AG04449 (cell line): ENCODE measurements around the gene TMEM169.

Experiments used
- CTCF ChIA-PET: fragments of 350-600 bp; formaldehyde crosslinking; extraction: SDS; loops from one replicate; lab custom pipeline; 2021; ENCODE audit warnings: antibody characterized with exemption; lab: Yijun Ruan, JAX
- POLR2A ChIA-PET: fragments of 400-600, 350-600 bp; formaldehyde crosslinking; extraction: SDS; loops from one replicate; lab custom pipeline; 2020; ENCODE audit warnings: antibody characterized with exemption, inconsistent platforms; lab: Yijun Ruan, JAX
- DNase-seq: peaks from one replicate; pipeline ENCODE4 v3.0.0-alpha.2; 2010; ENCODE audit warnings: low read depth, low spot score
- H3K4me3 ChIP-seq: 2 replicates; pipeline ENCODE4 v1.5.1; 2011; ENCODE audit warnings: low read depth, mild to moderate bottlenecking, control low read depth, low read length
- TF ChIP-seq, protein P1 (sequence below): IDR thresholded peaks from one replicate; pipeline ENCODE4 v1.5.1; 2011; ENCODE audit warnings: mild to moderate bottlenecking, moderate library complexity, low read length, control low read depth, inconsistent platforms; ENCODE audit not compliant: insufficient read depth; ENCODE audit errors: missing control alignments

The TMEM169 gene

DNA sequence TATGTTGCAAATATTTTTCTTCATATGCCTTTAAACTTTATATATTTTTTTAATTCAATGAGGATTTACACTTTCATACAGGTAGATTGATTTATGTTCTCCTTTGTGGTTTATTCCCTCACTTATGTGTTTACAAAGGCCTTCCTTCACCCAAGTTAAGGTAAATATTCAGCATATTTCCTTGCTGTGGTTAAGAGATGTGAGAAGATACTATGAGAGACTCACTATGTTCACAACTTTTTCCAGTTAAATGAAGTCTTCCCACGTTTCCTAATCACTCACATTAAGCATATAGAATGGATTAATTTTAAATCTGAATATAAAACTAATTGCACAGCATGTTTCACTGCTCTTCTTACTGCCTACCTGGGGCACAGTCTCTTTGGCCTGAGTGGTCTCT lies 707 bp upstream of the TMEM169 start:
- no peak for DNase-seq
- H3K4me3 ChIP-seq, result peak overlapping the region; percentile 87
- ChIA-PET POLR2A (no interaction called here), CTCF (interaction anchor here (1.0 to 1.3 kb wide), 2 partner anchors 33 to 47 kb away, joined by 3 to 5 read pairs; no protein-coding TSS in a partner anchor)
- TF ChIP-seq, protein P1, sequence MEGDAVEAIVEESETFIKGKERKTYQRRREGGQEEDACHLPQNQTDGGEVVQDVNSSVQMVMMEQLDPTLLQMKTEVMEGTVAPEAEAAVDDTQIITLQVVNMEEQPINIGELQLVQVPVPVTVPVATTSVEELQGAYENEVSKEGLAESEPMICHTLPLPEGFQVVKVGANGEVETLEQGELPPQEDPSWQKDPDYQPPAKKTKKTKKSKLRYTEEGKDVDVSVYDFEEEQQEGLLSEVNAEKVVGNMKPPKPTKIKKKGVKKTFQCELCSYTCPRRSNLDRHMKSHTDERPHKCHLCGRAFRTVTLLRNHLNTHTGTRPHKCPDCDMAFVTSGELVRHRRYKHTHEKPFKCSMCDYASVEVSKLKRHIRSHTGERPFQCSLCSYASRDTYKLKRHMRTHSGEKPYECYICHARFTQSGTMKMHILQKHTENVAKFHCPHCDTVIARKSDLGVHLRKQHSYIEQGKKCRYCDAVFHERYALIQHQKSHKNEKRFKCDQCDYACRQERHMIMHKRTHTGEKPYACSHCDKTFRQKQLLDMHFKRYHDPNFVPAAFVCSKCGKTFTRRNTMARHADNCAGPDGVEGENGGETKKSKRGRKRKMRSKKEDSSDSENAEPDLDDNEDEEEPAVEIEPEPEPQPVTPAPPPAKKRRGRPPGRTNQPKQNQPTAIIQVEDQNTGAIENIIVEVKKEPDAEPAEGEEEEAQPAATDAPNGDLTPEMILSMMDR, result no peak

DNA sequence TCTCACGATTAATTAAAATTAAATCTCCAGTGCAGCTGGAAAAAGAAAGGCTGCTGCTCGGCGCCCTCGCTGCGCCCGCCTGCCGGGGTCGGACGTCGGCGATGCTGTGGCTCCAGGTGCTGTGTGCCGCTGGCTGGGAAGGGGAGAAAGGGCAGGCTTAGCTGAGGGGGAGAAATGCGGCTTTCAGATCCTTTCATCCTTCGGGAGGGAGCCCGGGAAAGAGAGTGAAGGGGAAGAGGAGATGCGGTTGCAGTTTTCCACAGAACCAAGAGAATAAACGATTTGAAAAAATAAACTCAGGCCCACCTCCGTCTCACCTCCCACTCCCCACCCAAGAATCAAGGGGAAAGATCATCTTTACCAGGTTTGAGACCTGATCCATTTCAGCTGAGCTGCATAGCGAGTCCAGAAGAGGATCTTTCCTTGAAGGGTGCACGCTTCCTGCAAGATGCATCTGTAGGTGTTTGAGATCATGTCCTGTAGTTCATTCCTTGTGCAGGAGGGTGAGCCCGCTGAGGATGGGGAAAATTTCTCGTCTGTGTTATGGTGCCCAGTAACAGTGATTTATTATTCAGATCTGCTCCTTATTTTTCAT lies 495 bp downstream of the TMEM169 start:
- TF ChIP-seq, protein P1, result no peak
- ChIA-PET POLR2A (interaction anchor here (0.7 kb wide), 1 partner anchor 112 kb away, joined by 3 read pairs; no protein-coding TSS in a partner anchor), CTCF (interaction anchor here (1.3 to 2.6 kb wide), 2 partner anchors 28 to 32 kb away, joined by 5 to 10 read pairs; no protein-coding TSS in a partner anchor)
- no peak for DNase-seq
- peak overlapping the region; percentile 87 for H3K4me3 ChIP-seq

GRCh38 chr2:216082805-216083204 lies 1.1 kb downstream of the TMEM169 start:
- no peak for DNase-seq
- TF ChIP-seq, protein P1, result no peak
- POLR2A ChIA-PET, result interaction anchor here (0.6 kb wide), 1 partner anchor 675 kb away, joined by 3 read pairs; no protein-coding TSS in a partner anchor
- H3K4me3 ChIP-seq, result no peak overlapping the region
- CTCF ChIA-PET, result interaction anchor here (1.2 to 2.6 kb wide), 2 partner anchors 13 to 27 kb away, joined by 3 to 10 read pairs; no protein-coding TSS in a partner anchor

DNA sequence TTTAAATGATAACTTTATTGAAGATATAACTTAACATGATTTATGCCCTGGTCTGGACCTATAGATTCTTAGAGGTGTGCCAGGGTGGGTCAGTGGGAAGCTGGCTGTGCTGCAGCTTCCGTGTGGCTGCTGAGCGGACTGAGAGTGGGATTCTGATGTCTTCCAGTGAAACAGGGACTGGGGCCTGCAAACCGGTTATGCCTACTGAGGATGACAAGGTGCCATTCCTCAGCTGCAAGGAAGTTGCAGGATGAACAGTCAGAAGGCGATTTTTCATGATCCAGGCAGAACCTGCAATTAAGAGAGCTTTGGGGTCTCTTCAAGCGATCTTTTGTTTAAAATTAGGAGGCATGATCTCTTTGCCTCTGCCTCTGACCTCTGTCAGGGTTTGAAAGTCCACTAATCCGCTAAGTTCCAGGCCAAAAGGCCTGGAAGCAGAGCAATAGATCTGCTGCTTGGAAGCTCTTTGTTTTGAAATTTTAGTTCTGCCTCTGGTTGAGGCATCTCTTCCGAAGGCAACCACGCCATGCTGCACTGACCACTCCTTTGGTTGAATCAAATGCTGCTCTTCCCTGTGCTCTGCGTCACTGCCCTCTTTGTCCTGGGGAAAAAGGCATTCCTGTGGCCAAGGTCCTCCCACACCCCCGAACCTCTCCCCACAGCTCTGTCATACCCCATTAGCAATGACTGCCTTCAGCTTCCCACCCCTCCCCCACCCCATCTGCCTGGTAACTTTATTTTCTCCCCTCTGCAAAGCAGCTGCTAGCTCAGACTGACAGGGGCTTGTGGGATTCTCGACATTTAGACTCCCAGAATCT lies 2.0 kb downstream of the TMEM169 start:
- H3K4me3 ChIP-seq, result no peak overlapping the region
- ChIA-PET CTCF (interaction anchor here (0.7 to 2.6 kb wide), 6 partner anchors 13 to 133 kb away, joined by 3 to 10 read pairs (median 4); no protein-coding TSS in a partner anchor), POLR2A (no interaction called here)
- TF ChIP-seq, protein P1, result no peak
- no peak for DNase-seq

- ChIA-PET POLR2A (no interaction called here), CTCF (interaction anchor here (0.8 to 2.6 kb wide), 4 partner anchors 26 to 134 kb away, joined by 3 to 10 read pairs (median 6); no protein-coding TSS in a partner anchor)
- no peak for DNase-seq
- H3K4me3 ChIP-seq, result no peak overlapping the region
- TF ChIP-seq, protein P1, result no peak
Measured at GRCh38 chr2:216084547-216084946, 2.8 kb downstream of the TMEM169 start.
